ENCODE results near the gene RUFY2.
"Not testable (repeated sequence)": the region's sequence is repeated elsewhere in the genome, so short reads cannot be mapped to it uniquely, and the experiment has no call there.

Gene RUFY2, protein sequence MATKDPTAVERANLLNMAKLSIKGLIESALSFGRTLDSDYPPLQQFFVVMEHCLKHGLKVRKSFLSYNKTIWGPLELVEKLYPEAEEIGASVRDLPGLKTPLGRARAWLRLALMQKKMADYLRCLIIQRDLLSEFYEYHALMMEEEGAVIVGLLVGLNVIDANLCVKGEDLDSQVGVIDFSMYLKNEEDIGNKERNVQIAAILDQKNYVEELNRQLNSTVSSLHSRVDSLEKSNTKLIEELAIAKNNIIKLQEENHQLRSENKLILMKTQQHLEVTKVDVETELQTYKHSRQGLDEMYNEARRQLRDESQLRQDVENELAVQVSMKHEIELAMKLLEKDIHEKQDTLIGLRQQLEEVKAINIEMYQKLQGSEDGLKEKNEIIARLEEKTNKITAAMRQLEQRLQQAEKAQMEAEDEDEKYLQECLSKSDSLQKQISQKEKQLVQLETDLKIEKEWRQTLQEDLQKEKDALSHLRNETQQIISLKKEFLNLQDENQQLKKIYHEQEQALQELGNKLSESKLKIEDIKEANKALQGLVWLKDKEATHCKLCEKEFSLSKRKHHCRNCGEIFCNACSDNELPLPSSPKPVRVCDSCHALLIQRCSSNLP

DNA sequence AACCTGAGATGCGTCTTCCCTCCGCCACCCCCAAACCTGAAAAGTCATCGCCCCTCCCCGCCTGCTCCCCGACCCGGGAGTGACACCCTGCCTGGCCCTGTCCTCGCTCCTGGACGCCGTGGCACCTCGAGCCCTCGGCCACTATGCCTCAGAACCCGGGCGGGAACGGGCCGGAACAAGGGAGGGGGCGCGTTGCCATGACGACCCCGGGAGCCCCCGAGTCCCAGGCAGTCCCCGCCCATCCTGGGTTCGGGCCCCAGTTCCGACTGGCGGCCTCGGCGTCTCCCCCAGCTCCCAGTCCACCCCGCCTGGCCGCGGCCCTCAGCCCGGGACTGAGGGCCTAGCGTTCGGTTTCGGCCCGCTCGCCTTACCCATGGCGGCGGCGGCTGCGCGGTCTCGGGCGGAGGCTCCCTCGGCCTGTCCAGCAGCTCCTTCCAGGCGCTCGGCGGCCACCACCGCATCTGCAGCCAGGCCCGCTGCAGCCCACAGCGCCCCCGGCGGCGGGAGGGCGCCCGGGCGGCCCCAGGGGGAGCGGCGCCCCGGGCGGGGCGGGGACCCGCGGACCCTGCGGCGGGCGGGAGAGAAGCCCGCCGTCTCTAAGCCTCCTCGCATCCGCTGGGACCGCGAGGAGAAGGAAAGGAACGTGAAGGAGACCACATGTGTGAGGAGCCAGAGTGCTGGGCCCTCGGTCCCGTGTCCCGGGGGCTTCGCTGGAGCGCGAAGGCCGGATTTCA, at the start of gene RUFY2:
Gene RUFY2, minus strand, starts transcription at position 463 of the 734 bp plus-strand sequence. Its CDS starts 88 bp downstream, at position 375.
- peak; percentile 78 for DNase-seq (ENCODE audit: low spot score)

DNA sequence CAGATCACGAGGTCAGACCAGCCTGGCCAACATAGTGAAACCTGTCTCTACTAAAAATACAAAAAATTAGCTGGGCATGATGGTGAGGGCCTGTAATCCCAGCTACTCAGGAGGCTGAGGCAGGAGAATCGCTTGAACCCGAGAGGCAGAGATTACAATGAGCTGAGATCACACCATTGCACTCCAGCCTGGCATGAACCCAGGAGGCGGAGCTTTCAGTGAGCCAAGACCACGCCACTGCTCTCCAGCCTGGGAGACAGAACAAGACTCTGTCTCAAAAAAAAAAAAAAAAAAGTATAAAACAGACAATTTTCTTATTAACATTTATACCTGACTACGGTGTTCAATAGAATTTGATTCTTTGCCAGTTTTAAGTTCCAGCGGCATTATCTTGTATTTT, 42.6 kb upstream of the RUFY2 start:
- DNase-seq (ENCODE audit: low spot score): not testable (repeated sequence)

DNA sequence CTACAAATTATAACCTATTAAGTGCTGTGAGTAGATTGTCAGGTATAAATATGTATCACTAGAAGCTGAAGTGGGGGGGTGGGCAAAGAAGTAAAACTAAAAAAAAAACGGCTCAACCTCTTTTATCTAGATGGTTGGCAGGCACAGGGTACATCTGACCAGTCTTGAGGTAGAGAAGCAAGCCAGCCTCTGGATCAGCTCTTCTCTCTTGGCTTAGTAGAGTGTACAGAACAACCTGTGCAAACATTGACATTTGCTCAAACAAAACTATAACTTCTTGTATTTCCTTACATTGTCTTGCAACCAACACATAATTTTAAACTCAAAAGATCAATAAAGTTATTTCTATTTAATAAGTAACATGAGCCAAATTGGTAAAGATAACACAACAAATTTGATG, 39.1 kb upstream of the RUFY2 start:
- no peak for DNase-seq (ENCODE audit: low spot score)

DNA sequence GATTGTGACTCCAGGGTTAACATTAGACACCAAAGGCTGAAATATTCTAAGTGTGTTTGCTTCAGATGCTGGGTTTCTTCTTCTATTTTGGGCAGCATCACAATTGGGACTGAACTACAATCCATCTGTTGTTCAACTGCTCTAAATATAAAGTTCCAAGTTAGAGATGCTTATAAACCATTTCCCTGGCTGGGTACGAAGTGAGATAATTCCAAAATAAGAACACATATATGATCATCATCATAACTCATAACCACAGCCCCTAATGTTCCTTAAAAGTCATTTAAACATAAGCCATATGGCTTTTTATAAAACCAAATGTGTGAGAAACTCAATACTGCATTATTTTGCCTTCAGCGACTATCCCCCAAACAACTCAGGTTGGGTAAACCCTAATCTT, 35.9 kb upstream of the RUFY2 start:
- DNase-seq (ENCODE audit: low spot score): no peak

DNA sequence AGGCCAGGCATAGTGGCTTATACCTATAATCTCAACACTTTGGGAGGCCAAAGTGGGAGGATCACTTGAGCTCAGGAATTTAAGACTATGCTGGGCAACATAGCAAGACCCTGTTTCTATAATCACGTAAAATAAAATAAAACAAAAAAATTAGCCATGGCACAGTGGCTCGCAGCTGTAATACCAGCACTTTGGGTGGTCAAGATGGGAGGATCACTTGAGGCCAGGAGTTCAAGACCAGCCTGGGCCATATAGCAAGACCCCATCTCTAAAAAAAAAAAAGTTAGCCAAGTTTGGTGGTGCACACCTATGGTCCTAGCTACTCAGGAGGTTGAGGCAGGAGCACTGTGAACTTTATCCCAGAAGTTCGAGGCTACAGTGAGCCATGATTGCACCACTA, 33.8 kb upstream of the RUFY2 start:
- no peak for DNase-seq (ENCODE audit: low spot score)

DNA sequence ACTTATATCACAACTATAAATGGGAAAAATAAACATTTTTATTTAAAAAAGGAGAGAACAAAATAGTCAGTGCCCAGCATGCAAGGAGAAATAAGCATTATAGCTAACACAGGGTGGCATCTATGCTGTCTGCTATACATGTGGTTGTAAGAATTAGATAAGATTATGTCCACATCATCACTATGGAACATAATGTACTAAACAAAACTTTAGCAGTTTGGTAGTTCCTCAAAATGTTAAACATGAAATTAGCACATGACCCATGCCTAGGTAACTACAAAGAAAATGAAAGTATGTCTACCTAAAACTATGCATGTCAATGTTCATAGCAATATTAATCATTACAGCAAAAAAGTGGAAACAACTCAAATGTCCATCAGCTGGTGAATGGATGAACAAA, 28.7 kb upstream of the RUFY2 start:
- no peak for DNase-seq (ENCODE audit: low spot score)

DNA sequence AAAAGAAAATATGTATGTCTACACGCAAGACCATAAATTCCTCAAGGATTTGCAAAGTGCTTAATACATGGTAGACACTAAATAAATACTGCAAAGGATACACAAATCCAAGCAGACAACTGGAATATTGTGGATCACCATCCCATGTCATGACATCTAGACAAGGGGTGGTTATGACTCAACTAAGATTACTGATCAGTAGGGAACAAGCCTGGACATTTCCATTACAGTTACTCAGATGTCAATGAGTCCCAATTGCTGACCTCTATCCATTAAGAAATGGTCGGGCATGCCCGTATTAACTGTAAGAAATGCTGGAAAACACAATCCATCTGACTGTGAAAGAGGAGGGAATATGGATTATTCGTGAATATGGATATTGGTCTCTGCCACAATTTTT, 27.6 kb upstream of the RUFY2 start:
- no peak for DNase-seq (ENCODE audit: low spot score)

DNA sequence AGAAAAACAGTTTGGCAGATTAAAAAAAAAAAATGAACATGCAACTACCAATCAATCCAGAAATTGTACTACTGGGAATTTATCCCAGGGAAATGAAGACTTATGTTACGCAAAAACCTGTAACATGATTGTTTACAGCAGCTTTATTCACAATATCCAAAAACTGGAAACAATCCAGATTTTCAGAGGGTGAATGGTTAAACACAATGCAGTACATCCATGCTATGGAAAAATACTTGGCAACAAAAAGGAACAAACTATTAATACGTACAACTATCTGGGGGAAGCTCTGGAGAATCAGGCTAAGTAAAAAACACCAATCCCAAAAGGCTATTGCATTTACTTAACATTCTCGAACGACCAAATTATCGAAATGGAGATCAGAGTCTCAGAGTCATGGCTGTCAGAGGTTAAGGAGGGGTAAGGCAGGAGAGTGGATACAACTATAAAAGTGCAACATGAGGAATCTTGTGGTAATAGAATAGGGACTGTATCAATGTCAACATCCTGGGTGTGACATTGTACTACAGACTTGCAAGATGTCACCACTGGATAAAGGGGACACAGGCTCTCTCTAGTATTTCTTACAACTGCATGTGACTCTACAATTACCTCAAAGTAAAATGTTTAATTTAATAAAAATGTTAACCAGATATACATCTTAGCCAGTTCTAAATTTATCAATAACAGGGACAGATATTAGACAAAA, 21.5 kb upstream of the RUFY2 start:
- DNase-seq (ENCODE audit: low spot score): no peak

DNA sequence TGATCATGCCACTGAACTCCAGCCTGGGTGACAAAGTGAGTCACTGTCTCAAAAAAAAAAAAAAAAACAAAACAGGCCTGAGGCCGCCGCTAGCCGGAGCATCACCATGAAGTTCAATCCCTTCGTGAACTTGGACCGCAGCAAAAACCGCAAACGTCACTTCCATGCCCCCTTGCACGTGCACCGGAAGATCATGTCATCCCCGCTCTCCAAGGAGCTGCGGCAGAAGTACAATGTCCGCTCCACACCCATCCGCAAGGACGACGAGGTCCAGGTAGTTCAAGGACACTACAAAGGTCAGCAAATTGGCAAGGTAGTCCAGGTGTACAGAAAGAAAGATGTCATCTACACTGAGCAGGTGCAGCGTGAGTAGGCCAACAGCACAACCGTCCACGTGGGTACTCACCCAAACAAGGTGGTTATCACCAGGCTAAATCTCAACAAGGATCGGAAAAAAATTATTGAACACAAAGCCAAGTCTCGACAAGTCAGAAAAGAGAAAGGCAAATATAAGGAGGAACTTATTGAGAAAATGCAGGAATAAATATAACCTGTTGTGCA, 17.5 kb upstream of the RUFY2 start:
- DNase-seq (ENCODE audit: low spot score): no peak

DNA sequence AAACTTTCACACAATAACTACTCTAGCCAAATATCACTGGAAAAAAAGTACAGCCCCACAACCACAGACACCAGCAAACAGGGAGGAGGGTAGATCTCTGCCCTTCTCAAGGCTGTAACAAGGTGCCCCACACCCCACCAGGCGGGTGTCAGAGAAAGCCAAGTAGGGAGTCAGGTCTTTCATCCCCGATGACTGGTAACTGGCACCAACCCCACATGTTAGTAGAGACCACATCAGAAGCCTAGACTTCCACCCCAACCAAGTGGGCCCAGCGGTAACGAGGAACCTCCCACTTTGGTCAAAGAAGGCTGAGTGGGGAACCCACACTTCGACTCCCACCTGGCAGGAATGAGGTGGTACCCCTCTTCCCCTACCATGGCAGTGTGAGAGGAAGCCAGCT, 16.4 kb upstream of the RUFY2 start:
- DNase-seq (ENCODE audit: low spot score): no peak

DNA sequence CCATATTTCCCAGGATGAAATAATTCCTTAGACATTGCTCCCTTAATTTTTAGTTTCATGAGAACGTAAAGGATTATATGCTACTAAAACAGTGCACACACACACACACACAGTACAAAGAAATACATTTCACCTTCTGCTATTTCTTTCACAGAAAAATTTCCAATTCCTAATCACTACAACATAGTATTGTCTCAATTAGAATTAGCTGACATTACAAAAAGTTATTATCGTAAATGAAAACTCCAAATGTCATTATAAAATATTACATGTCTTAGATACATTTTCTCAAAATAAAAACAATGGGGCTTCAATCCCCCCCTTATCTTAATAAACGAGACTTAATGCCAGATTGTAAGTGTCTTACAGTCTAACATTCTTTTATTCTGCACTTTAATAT, 12.3 kb upstream of the RUFY2 start:
- DNase-seq (ENCODE audit: low spot score): no peak

DNA sequence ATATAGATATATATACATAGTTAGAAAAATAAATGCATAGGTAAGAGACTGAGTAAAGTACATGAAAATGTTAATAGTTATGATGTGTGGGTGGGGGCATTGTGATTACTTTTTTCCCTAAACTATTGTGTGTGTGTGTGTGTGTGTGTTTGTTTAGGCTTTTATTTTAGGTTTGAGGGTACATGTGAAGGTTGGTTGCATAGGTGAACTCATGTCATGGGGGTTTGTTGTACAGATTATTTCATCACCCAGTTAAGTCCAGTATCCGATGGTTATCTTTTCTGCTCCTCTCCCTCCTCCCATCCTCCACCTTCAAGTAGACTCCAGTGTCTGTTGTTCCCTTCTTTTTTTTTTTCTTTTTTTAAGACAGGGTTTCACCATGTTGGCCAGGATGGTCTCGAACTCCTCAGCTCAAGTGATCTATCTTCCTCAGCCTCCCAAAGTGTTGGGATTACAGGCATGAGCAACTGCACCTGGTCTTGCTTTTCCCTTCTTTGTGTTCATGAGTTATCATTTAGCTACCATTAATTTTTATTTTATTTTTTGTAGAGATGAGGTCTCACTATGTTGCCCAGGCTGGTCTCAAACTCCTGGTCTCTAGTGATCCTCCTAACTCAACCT, 1.9 kb upstream of the RUFY2 start:
- DNase-seq (ENCODE audit: low spot score): no peak

DNA sequence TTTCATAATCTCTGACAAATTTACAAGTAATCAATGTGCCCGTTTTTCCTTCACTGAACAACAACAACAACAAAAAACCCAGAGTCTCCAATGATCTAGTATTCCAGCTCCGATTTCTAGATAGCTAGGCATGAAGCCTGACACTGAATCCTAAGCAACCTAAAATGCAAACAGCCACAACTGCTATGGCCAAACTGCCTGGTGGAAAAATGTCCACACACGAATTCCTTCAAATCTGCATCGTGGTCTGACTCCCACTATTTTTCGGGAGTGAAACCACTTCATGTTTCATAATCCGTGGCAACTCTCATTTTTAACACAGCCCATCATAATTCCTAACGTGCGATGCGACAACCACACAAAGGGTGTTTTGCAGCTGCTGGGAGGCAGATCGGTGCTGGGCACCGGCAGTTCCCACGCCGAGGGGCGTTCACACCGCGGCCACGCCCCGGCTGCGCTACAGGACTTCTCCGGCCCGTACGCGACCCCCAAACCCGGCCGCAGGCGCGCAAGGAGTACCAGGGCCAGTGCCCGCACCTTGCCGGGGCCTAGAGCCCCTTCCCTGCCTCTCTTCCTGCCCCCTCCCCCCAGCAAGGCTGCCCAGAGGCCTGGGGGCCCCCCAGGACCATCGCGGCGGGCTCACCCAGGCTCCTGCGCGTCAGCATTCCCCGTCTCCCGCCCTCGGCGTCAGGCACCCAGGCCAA, 814 bp downstream of the RUFY2 start:
- peak; percentile 32 for DNase-seq (ENCODE audit: low spot score)

DNA sequence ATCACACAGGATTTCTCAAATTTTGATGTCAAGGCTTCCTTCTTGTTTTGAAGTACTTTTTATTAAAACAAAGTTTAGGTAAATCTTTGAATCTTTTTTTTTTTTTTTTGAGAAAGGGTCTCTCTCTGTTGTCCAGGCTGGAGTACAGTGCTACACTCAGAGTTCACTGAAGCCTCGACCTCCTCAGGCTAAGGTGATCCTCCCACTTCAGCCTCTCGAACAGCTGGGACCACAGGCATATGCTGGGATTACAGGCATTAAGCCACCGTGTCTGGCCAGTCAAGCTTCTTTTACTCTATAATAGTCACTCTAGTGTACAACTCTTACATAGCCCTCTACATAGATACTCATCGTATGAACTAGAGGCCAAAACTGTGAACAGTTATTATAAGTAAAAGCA, 3.4 kb downstream of the RUFY2 start:
- no peak for DNase-seq (ENCODE audit: low spot score)

DNA sequence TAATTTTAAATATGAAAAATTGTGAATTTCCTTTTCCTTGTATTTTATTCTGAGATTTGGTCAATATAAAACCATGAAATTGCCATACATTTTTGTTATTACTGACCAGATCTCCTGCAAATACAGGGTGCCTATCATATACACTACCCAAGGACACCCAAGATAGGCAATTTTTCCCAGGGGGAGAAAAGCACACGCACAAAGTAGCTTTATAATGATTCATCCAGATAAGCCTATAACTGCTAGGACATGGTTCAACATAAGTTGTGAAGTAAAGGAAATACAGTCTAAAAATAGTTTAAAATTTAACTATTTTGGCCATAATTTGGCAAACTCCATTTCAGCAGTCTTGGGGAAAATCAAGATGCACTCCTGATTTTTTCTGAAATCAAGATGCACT, 4.8 kb downstream of the RUFY2 start:
- no peak for DNase-seq (ENCODE audit: low spot score)

DNA sequence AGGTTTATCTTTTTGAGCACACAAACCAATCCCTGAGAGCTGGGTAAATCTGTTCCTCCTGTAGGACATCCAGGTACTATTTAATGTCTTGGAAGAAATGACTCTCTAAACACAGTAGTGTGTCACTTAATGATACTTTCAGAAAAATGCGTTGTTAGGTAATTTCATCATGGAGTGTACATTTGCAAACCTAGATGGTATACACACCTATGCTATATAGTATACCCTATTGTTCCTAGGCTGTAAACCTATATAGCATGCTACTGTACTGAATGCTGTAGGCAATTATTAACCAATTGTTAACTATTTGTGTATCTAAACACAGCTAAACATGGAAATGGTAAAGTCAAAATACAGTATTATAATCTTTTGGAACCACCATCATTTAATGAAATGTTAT, 10.1 kb downstream of the RUFY2 start:
- no peak for DNase-seq (ENCODE audit: low spot score)

DNA sequence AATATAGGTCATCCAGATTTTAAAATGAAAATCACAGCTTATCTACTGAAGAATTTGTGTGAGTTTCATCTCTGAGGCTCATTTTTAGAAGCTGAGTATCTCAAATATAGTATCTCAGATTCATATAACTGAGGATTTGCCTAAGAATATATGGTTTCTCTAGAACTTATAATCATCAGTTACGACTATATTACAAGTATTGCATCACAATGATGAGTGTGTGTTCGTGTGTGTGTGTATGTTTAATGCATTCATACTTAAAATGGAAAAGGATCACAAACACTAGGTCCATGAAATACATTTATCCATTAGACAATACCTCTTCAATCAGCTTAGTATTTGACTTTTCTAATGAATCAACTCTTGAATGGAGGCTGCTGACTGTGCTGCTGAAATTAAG, 21.3 kb downstream of the RUFY2 start:
- no peak for DNase-seq (ENCODE audit: low spot score)

DNA sequence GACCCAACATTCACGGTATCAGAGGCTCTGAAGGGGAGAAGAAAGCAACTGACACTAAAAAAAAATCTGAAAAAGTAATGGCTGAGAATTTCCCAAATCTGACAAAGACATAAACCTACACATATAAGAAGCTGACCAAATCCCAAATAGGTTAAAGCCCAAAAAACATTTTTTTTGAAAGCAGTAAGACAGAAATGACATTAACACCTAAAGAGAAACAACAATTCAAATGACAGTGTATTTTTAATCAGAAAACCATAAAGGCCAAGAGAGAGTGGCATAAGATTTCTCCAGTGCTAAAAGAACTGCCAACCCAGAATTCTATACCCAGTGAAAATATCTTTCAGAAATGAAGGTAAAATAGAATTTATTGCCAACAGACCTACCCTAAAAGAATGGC, 35.5 kb downstream of the RUFY2 start:
- no peak for DNase-seq (ENCODE audit: low spot score)

DNA sequence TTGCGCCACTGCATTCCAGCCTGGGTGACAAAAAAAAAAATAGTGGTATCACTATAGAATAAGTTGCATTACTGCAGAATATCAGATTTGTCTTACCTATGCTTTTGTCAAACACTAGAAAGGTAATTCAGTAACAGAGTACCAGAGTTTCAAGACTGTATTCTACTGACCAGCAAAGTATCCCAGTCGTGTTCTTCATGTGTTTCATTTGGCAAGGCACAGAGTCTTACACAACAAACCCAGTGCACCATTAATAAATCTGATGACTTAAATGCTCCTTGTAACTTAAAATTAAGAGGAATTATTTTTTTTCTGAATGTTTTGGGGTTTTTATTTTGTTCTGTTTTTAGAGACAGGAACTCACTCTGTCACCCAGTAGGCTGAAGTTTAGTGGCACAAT, 40.0 kb downstream of the RUFY2 start:
- DNase-seq (ENCODE audit: low spot score): no peak

DNA sequence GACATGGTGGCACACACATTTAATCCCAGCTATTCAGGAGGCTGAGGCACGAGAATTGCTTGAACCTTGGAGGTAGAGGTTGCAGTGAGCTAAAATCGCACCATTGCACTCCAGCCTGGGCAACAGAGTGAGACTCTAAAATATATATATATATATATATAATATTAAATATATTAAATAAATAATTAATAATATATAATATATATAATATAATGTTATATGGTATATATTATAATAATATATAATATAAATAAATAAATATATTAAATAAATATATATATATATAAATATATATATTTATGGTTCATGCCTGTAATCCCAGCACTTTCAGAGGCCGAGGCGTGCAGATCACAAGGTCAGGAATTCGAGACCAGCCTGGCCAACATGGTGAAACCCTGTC, 40.5 kb downstream of the RUFY2 start:
- no peak for DNase-seq (ENCODE audit: low spot score)

DNA sequence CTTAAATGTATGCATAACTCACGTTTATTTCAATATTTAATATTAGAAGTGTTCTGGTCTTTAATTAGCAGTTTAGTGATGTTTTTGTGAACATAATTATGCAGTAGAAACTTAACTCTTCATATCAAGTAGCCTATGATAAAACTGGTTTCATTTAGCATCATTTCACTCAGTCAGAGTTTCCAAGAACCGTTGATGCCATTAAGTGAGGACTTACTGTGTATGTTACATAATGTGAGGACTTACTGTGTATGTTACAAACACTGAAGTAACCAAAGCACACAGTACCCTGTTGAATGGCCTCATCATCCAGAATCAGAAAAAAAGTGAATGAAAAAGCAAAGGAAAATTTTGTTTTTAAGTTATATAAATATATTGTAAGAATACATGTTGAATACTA, 41.5 kb downstream of the RUFY2 start:
- DNase-seq (ENCODE audit: low spot score): no peak
